Smooth muscle cell (in vitro differentiated cells): ENCODE data around the gene NXN. TPM values are rescaled to one million over a fixed set of nuclear protein-coding genes. Genes with fewer than 3 reads are reported as not detected.
"Not testable (repeated sequence)": the region's sequence is repeated elsewhere in the genome, so short reads cannot be mapped to it uniquely, and the experiment has no call there.

Experiments used
- DNase-seq: peaks from one replicate; lab custom pipeline; 2025; ENCODE audit not compliant: unreplicated experiment; lab: John Stamatoyannopoulos, UW
- H2AFZ ChIP-seq: fragments of 200-600 bp; sonication (generic); 2 replicates; pipeline ENCODE4 v1.6.0; 2016; ENCODE audit warnings: antibody characterized with exemption, low read depth, mild to moderate bottlenecking
- H3F3A ChIP-seq: fragments of 200-600 bp; sonication (generic); 2 replicates; pipeline ENCODE4 v1.6.0; 2017; ENCODE audit warnings: antibody characterized with exemption, low read depth
- H3K27ac ChIP-seq: fragments of 200-600 bp; sonication (generic); 2 replicates; pipeline ENCODE4 v1.5.1; 2016; ENCODE audit warnings: low read depth, mild to moderate bottlenecking
- H3K27me3 ChIP-seq: fragments of 200-600 bp; sonication (generic); 2 replicates; pipeline ENCODE4 v1.6.1; 2016; ENCODE audit warnings: low read depth, mild to moderate bottlenecking
- H3K36me3 ChIP-seq: fragments of 200-600 bp; sonication (generic); 2 replicates; pipeline ENCODE4 v1.5.1; 2016; ENCODE audit warnings: low read depth
- H3K4me1 ChIP-seq: fragments of 200-600 bp; sonication (generic); 2 replicates; pipeline ENCODE4 v1.5.1; 2016; ENCODE audit warnings: low read depth
- H3K4me2 ChIP-seq: fragments of 200-600 bp; sonication (generic); 2 replicates; pipeline ENCODE4 v1.6.0; 2016; ENCODE audit warnings: mild to moderate bottlenecking
- H3K4me3 ChIP-seq: fragments of 200-600 bp; sonication (generic); 2 replicates; pipeline ENCODE4 v1.5.1; 2016; ENCODE audit warnings: mild to moderate bottlenecking
- H3K79me2 ChIP-seq: fragments of 200-600 bp; sonication (generic); 2 replicates; pipeline ENCODE4 v1.6.0; 2016; ENCODE audit warnings: low read depth, mild to moderate bottlenecking
- H3K9ac ChIP-seq: fragments of 200-600 bp; sonication (generic); 2 replicates; pipeline ENCODE4 v1.6.0; 2016; ENCODE audit warnings: low read depth
- H3K9me3 ChIP-seq: fragments of 200-600 bp; sonication (generic); replicated peaks from 2 replicates; pipeline ENCODE4 v1.5.1; 2016; ENCODE audit warnings: low read depth
- H4K20me1 ChIP-seq: fragments of 200-600 bp; sonication (generic); 2 replicates; pipeline ENCODE4 v1.6.0; 2016; ENCODE audit warnings: low read depth
- CTCF ChIP-seq: fragments of 200-600 bp; sonication (generic); IDR thresholded peaks from 2 replicates; pipeline ENCODE4 v1.5.1; 2017; ENCODE audit warnings: borderline replicate concordance, mild to moderate bottlenecking, antibody characterized with exemption; ENCODE audit not compliant: insufficient read depth, poor library complexity, severe bottlenecking
- WGBS: methylation state at CpG from one replicate; pipeline ENCODE4 v1.1.7; 2016; ENCODE audit warnings: low lambda C conversion rate; 5-methylcytosine and 5-hydroxymethylcytosine counted together
- microRNA-seq: library from miRNA; unstranded; fragments of <30 nt; microRNA quantifications from one replicate; pipeline ENCODE4, GENCODE V29; 2016; ENCODE audit warnings: borderline number of aligned reads
- polyA plus RNA-seq: library from polyadenylated mRNA; unstranded; fragments of >200 nt; fragmentation: Nextera tagmentation; extraction: Ambion mirVana; gene quantifications from 2 replicates; pipeline ENCODE4 v1.2.1, GENCODE V29; 2016
- small RNA-seq: library from RNA; depleted of rRNA; stranded (forward); fragments of <200 nt; gene quantifications from one replicate; pipeline ENCODE3, GENCODE V24; 2014
- total RNA-seq: library from RNA; depleted of rRNA; stranded (reverse); fragments of >200 nt; gene quantifications from 2 replicates; pipeline ENCODE4 v1.2.3, GENCODE V29; 2014

NXN gene
- total and polyA plus RNA-seq, 2 experiments from 2014 or later = 58.3 to 78.6 TPM

DNA sequence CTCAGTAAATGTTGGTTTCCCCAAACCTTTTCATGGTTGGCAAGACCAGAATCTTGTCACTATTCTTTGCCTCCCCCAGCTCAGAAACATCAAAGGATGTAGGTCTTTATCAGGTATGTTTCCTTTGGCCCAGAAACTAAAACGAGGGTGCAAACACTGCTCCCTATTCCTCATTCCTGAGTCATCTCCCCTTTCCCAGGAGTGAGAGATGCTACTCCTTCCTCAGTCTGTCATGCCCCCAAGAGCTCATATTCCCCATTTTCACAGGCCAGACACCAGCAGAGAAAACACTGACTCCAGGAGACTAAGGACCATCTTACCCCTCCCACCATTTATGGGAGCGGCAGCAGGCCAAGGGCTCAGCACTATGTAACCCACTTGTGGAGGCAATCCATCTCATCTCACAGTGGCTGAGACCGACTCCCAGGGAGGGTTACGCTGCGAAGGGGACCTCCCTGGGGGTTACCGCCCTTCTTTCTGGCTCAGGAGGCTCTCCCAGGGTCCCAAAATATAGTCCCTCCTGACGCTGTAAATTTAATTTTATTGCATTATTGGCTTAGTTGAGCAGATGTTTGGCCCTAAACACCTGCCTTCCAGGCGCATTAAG is 229.0 kb downstream of the NXN start:
- peak overlapping the region; percentile 90 for H3K4me2 ChIP-seq
- H3K27me3 ChIP-seq = no peaks in the 10 kb centered on the region
- H3F3A ChIP-seq = peaks cover 8% of the 10 kb centered on the region
- TF ChIP-seq CTCF = no peak
- H4K20me1 ChIP-seq = no peaks in the 10 kb centered on the region
- H3K79me2 ChIP-seq = peaks cover 22% of the 10 kb centered on the region
- H3K4me1 ChIP-seq = no peaks in the 10 kb centered on the region
- no peak for DNase-seq
- no peaks in the 10 kb centered on the region for H3K36me3 ChIP-seq
- H3K9me3 ChIP-seq = no peaks in the 10 kb centered on the region
- H3K4me3 ChIP-seq = peak overlapping the region; percentile 82
- no peak overlapping the region for H2AFZ ChIP-seq
- no peak overlapping the region for H3K27ac ChIP-seq
- no peak overlapping the region for H3K9ac ChIP-seq
- WGBS = 88% methylated on average over 8 of the region's 8 CpGs

DNA sequence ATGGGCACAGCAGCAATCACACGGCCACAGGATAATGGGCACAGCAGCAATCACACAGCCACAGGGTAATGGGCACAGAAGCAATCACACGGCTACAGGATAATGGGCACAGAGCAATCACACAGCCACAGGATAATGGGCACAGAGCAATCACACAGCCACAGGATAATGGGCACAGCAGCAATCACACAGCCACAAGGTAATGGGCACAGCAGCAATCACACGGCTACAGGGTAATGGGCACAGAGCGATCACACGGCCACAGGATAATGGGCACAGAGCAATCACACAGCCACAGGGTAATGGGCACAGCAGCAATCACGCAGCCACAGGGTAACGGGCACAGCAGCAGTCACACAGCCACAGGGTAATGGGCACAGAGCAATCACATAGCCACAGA is 230.2 kb downstream of the NXN start:
- not testable (repeated sequence) for H3K9ac ChIP-seq, DNase-seq, H3K4me2 ChIP-seq, H3F3A ChIP-seq, H4K20me1 ChIP-seq, H3K9me3 ChIP-seq, H2AFZ ChIP-seq, H3K4me3 ChIP-seq, H3K36me3 ChIP-seq, H3K4me1 ChIP-seq, H3K27me3 ChIP-seq, H3K27ac ChIP-seq
- H3K79me2 ChIP-seq = peaks cover 22% of the 10 kb centered on the region
- WGBS = 86% methylated on average over 7 of the region's 7 CpGs

Small RNA genes within 50 kb of the gene (microRNA-seq; reads per million reads assigned to microRNA genes)
- gene MIR3183 = not detected

Small RNA genes within 50 kb of the gene (small RNA-seq; reads per million reads assigned to genes)
- gene MIR3183 = not detected

Other genes with a start within 250 kb of the NXN start
- 20.1 and 23.0 TPM in 2 replicates for gene TLCD3A, start 247.2 kb downstream of the NXN start, total RNA-seq
- gene TLCD3A, start 247.2 kb downstream of the NXN start, polyA plus RNA-seq = 21.9 and 25.9 TPM in 2 replicates
- gene GEMIN4, start 227.5 kb downstream of the NXN start, total RNA-seq = 9.0 and 18.8 TPM in 2 replicates
- gene GEMIN4, start 227.5 kb downstream of the NXN start, polyA plus RNA-seq = 10.2 and 10.5 TPM in 2 replicates
- gene GLOD4, start 197.5 kb downstream of the NXN start, total RNA-seq = 53.5 and 66.3 TPM in 2 replicates
- gene GLOD4, start 197.5 kb downstream of the NXN start, polyA plus RNA-seq = 47.2 and 61.8 TPM in 2 replicates
- 6.4 and 8.7 TPM in 2 replicates for gene MRM3, start 197.4 kb downstream of the NXN start, total RNA-seq
- gene MRM3, start 197.4 kb downstream of the NXN start, polyA plus RNA-seq = 12.8 and 13.4 TPM in 2 replicates
- 13.7 and 18.4 TPM in 2 replicates for gene TIMM22, start 17.4 kb upstream of the NXN start, total RNA-seq
- gene TIMM22, start 17.4 kb upstream of the NXN start, polyA plus RNA-seq = 24.0 and 27.9 TPM in 2 replicates
- gene ABR, start 200.2 kb upstream of the NXN start, total RNA-seq = 26.5 and 29.1 TPM in 2 replicates
- gene ABR, start 200.2 kb upstream of the NXN start, polyA plus RNA-seq = 16.1 and 23.3 TPM in 2 replicates